Hematopoietic multipotent progenitor cell treated with erythropoietin and hydrocortisone succinate and interleukin-3 and kit ligand, for 17 days (in vitro differentiated cells): ENCODE results near the gene IQCK.

ENCODE experiments used
- DNase-seq: peaks from one replicate; pipeline ENCODE4 v3.0.0-alpha.2; 2015; ENCODE audit warnings: low spot score

The IQCK gene

DNA sequence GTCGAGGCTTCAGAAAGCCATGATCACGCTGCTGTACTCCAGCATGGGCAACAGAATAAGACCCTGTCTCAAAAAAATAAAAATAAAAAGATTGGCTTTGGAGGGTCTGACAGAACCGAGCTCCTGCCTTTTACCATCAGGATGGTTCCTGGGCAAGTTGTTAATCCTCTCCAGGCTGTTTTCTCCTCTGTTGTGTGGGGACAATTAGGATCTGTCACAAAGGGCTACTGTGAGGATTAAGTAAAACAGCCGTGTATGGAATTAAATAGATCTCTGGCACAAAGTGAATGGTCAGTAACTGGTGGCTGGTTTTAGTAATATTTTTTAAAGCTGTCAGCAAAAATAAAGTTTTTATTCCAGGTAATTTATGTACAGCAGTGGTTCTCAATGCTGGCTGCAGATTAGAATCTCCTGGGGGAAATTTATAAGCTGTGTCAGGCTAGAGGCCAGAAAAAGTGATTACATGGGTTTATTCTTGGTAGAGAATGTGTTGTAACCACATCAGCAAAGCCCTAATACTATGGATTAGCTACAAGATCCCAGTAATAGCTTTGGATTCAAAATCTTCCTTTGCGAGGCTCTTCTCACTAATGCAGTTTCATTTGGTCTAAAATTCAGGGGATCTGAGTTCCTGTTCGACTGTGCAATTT lies 119.4 kb downstream of the IQCK start:
- no peak for DNase-seq

DNA sequence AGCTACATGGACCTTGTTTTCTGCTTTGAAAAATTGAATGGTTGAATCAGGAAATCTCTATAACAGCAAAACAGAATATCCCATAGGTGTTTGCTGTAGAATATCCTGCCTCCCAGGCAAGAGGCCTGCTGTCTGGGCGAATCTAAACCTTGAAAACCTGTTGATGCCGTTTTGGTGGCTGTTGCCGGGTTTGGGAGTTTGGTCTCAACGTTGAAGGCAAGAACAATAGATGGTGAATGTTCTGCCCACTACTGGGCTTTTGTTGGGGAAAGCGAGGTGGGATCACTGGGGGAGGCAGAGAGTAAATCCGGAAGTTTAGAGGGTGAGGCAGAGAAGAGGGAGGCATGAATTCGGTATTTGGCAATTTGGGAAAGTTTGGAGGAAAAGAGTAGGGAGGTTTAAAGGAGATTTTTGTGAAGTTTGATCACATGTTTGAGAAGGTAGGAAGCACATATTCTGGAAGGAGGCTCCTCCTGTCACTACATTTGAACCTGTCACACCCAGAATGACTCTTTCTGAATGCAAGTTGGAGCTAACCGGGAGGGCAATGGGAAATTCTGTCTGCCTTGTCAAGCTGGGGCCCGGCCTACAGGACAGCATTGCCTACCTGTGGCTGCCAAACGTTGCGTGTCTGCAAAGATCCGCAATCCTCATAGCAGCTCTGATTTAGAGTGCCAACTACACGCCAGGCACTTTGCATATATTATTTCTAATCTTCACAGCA lies 120.1 kb downstream of the IQCK start:
- no peak for DNase-seq

- DNase-seq = no peak
Observed at GRCh38 chr16:19840524-19841110, 122.5 kb downstream of the IQCK start.

DNA sequence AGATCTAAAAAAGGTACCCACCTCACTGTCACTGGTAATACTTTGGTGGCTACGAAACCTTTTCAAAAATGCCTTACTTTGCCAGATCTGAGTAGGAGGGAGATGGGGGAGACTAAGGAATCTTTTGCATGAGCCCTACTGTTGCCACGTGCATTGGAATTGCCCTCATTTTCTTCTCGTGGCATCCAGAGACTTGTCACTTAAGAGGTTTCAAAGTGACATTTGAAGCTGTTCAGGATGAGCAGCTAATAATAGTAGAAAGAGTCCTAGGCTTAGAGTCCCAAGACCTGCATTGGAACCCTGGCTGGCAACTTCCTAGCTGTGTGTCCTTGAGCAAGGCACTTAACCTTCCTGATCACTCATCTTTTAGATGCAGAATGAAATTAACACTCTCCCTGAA lies 123.1 kb downstream of the IQCK start:
- no peak for DNase-seq

DNA sequence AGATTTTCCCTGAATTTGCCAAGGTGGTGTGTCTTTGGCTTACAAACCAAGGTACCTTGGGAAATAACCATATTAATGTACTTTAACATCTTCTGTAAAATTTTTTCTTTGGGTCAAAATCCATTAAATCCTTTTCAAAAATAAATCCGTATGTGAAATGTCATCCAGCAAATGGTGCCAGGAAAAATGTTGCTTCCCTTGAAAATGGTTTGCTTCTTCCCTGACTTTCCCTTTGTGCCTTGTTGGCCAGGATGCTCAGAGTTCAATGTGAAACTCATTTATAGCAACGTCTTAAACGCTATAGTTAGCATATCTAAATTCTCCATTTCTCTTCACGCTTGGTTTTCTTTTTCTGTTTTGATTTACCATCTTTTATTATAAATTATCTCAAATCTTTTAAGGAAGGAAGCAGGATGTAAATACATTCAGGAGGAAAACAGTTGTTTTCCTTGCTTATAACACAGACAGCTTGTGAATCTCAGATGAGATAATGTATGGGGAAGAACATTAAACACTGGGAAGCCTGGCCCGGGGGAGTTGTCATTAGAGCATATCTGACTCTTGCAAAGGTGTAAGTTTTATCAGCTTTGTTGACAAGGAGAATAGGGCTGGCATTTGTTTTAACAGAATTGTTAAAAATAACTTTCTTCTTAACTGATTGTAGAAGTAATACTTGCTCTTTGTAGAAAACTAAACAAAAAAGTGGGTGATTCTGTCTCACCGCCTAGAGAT lies 124.5 kb downstream of the IQCK start:
- no peak for DNase-seq

GRCh38 chr16:19843371-19843770 lies 125.3 kb downstream of the IQCK start:
- DNase-seq = no peak

DNA sequence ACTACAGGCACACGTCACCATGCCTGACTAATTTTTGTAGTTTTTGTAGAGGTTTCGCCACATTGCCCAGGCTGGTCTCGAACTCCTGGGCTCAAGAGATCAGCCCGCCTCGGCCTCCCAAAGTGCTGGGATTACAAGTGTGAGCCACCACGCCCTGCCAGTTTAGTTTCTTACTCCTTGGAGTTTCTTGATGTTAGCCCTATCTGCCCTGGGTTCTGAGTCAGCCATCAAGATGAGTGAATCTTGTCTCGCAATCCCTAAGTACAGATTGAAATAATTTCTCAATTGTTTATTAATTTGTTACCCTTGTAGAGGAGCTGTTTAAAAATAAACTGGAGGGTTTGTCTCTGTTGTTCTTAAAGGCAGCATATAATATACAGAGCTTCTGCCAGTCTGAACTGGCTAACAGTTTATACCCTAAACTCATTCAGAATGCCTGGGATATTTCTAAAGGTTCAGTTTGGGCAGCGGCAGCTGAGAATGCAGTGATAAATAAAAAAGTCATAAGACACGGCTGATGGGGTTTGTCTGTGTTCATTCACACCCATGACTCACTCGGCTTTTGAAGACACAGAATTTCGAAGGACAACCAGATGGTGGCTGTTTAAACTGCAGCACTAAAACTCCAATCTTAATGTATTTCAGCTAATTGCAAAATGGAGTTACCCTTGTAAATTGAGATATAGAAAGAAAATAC lies 127.0 kb downstream of the IQCK start:
- DNase-seq = no peak

DNA sequence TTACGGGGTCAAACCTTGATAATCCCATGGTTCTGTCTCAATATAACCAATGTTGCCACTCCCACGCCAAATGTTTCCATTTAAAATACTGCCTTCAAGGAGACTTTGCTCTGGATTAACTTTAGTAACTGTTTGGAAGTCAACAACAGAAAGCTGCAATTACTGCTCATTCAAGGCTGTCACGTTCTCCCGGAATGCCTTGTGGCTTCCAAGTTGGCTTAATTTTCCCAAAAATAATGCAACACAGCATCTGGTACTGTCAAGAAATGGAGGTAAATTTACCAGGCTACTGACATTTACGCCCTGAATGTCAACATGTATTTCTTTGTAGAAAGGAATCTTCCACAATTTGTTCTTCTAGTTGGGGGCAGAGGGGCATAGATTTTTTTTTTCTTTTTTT lies 128.4 kb downstream of the IQCK start:
- no peak for DNase-seq

GRCh38 chr16:19848756-19849155 lies 130.7 kb downstream of the IQCK start:
- no peak for DNase-seq

- DNase-seq = no peak
Observed at GRCh38 chr16:19850131-19850817, 132.2 kb downstream of the IQCK start.

DNA sequence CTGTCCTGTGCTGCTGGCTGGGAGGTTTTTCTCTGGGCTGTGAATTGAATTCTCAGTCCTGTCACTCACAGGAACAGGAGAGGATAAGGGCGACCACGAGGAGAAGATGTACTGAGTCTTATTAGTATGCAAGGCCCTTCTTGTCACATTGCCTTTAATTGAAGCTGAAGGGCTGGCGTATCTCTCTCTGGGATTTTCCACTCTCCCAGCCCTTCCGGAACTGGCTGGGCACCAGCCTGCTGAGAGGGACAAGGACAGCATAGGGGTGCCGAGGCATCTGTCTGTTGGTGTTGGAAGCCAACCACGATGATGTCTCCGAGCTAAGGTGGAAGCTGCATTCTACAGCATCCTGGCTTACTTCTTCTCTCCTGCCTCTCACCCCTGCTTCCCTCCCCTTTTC lies 133.4 kb downstream of the IQCK start:
- no peak for DNase-seq

DNA sequence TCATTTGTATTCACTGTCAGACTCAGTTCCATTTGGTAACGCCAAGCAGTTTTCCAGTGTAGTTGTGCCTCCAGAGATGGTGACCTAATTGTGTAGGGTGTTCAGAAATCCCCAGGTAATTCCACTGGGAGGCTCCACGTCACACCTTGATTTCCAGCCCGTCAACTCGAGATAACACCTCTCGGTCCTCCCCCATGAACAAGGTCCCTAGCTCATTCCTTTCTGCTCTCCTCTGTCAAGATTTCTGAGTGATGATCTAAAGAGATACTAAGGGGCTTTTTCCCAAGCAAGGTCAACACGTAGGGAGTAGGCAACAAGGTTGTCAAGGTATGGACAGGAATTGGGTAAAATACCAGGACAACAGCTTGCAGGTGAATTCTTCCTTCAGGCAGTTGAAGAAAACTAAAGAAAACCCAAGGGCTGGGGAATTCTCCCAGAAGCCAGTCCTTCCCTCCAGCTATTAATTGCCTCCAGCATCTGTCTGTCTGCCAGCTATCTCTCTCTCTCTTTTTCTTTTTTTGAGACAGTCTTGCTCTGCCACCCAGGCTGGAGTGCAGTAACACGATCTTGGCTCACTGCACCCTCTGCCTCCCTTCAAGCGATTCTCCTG lies 135.2 kb downstream of the IQCK start:
- no peak for DNase-seq

DNA sequence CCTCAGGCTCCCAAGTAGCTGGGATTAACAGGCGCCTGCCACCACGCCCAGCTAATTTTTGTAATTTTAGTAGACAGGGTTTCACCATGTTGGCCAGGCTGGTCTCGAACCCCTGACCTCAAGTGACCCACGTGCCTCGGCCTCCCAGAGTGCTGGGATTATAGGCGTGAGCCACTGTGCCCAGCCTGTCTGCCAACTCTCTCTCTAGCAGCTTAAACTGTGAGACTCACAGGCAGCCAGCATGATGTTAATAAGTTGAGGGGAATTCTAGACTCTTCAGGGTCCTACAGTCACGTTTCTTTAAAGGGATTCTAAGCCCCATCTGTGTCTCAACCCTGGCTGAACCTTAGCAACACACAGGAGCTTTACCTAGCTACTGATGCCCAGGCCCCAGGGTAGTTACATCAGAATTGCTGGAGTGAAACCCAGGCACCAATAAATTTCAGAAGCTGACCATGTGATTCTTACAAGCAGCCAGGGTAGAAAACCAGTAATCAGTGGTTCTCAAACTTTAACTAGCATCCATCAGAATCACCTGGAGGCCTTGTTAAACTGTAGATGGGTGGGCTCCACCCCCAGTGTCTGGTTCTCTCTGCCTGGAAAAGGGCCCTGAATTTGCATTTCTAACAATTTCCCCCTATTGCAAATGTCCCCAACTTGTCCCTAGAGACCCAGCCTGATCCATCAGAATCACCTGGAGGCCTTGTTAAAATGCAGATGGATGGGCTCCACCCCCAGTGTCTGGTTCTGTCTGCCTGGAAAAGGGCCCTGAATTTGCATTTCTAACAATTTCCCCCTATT lies 135.9 kb downstream of the IQCK start:
- no peak for DNase-seq

GRCh38 chr16:19854543-19854876 lies 136.4 kb downstream of the IQCK start:
- no peak for DNase-seq

GRCh38 chr16:19856120-19856519 lies 138.0 kb downstream of the IQCK start:
- DNase-seq = no peak

DNA sequence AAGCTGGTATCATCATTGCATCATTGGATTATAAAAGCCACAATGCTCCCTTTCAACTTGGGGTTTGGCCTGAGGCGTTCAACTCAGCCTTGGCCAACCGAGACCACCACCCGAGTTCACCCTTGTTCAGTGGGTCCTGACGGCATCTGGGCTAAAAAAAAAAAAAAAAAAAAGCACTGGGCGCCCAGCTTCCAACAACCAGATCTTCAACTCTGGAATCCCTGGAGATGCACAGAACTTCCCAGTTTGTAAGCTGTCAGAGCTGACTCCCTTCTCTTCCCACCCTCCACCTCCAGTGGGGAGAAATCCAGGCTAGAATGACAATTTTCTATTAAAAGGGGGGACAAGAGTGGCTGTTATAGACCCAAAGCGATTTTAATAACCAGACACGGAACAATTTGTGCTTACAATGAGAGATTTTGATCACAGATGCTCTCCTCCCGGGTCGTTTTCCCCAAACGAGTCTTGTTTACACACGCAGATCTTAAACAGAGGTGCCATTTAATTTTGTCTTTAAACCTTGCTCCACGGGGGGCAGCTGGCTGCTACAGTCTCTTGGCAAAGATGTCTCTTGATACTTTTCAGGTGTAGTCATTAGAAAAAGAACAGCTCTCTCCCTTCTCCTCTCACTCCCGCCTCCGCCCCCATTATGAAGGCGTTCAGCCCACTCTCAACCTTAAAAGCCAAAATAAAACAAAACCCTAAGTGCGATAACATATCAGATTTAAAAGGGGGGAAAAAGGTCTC lies 139.7 kb downstream of the IQCK start:
- DNase-seq = no peak

GRCh38 chr16:19858340-19859018 lies 140.4 kb downstream of the IQCK start:
- no peak for DNase-seq

DNA sequence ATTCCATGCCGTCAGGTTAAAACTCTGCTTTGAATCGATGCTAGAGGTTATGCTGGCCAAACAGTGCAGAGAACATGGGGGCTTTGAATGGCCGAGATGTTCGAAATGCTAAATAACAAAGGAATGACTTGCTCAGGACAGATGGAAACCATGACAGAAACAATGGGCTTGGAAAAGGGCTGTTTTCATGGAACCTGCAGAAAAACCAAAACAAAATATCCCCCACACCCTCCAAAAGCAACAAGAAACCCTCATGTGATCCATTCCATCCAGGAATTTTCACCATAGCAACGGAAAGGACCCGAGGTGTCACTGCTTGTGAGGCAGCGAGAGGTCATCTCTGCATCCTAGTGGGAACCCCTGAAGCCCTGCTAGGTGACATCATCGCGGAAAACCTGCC lies 141.1 kb downstream of the IQCK start:
- DNase-seq = no peak

DNA sequence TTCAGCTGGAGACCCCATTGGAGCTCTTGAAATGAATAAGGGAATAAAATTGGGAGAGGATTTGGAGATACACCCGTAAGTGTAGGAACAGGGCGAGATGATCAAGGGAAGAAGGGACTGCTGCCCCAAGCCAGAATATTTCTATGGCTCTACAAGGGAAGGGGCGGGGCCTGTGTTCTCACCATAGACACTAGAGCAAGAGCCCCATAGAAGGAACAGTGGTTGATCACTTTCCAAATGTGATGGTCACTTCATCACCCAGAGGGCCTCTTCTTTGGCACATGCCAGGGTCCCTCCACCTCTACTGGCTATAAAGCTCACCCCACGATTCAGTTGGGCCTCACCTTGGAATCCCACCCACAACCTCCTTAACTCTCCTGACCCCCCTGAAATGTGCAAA lies 141.5 kb downstream of the IQCK start:
- no peak for DNase-seq
